Activated T-helper 1 cell treated with anti-CD3 and anti-CD28 coated beads, Interleukin-12 subunit alpha, Interleukin-12 subunit beta, Interleukin-2, Interleukin-4 antibody, amounts not matched to agents 30 ng/mL and 10 ng/mL and 1 ng/mL, durations not matched to agents 14 hours and 24 hours and 36 hours (primary cell): ENCODE results near the gene PPP6R2. TPM values are rescaled to one million over a fixed set of nuclear protein-coding genes. Genes with fewer than 3 reads are reported as not detected.
"Not testable (repeated sequence)": the region's sequence is repeated elsewhere in the genome, so short reads cannot be mapped to it uniquely, and the experiment has no call there.

Source experiments
- DNase-seq: peaks from one replicate; pipeline ENCODE4 v3.0.0; 2021; ENCODE audit warnings: low spot score
- H3K27ac Mint-ChIP-seq: one replicate; pipeline ENCODE4 v1.8.0; 2021; ENCODE audit warnings: mild to moderate bottlenecking, mixed read lengths
- H3K27me3 Mint-ChIP-seq: one replicate; pipeline ENCODE4 v1.8.0; 2022; ENCODE audit warnings: mild to moderate bottlenecking, moderate library complexity, mixed read lengths; ENCODE audit not compliant: insufficient read depth
- H3K36me3 Mint-ChIP-seq: one replicate; pipeline ENCODE4 v1.8.0; 2021; ENCODE audit warnings: low read depth, mixed read lengths
- H3K4me1 Mint-ChIP-seq: one replicate; pipeline ENCODE4 v1.8.0; 2021; ENCODE audit warnings: low read depth, mixed read lengths
- H3K4me3 Mint-ChIP-seq: one replicate; pipeline ENCODE4 v1.8.0; 2021; ENCODE audit warnings: mild to moderate bottlenecking, moderate library complexity, mixed read lengths
- H3K9me3 Mint-ChIP-seq: one replicate; pipeline ENCODE4 v1.8.0; 2021; ENCODE audit warnings: mixed read lengths
- intact Hi-C: fragments of 100-400 bp; cut with micrococcal nuclease; formaldehyde crosslinking; loops from one replicate; pipeline ENCODE4 v1.15.1; 2024
- total RNA-seq: library from RNA; stranded (reverse); gene quantifications from 2 replicates; pipeline ENCODE4 v1.2.3, GENCODE V29; 2022

PPP6R2 gene
- total RNA-seq, 1 donor from 2014 or later: 46.0 TPM

- H3K4me1 Mint-ChIP-seq: peaks cover 7% of the 10 kb centered on the region
- no peaks in the 10 kb centered on the region for H3K36me3 Mint-ChIP-seq
- peak overlapping the region; percentile 72 for H3K27ac Mint-ChIP-seq
- peak overlapping the region; percentile 86 for H3K4me3 Mint-ChIP-seq
- peaks cover 21% of the 10 kb centered on the region for H3K27me3 Mint-ChIP-seq
- intact Hi-C loops: loop anchor here (1.0 to 5.0 kb wide), 3 partner anchors 16 to 84 kb away; partner anchors contain the start of genes MAPK11 and PPP6R2
- DNase-seq: no peak
- H3K9me3 Mint-ChIP-seq: no peaks in the 10 kb centered on the region
Measured at GRCh38 chr22:50326225-50326955, 16.7 kb upstream of the PPP6R2 start.

GRCh38 chr22:50326956-50327710 lies 16.0 kb upstream of the PPP6R2 start, which contains the start of gene DENND6B:
Gene DENND6B, minus strand, starts transcription at chr22:50327012. Its CDS starts 24 bp downstream, at chr22:50326988.
- intact Hi-C loops: loop anchor here (1.0 to 5.0 kb wide), 3 partner anchors 16 to 85 kb away; partner anchors contain the start of genes MAPK11 and PPP6R2
- peaks cover 7% of the 10 kb centered on the region for H3K4me1 Mint-ChIP-seq
- peak within 1 kb of the TSS; percentile 78 for H3K27ac Mint-ChIP-seq
- no peaks in the 10 kb centered on the region for H3K9me3 Mint-ChIP-seq
- peak; percentile 68 for DNase-seq
- H3K4me3 Mint-ChIP-seq: peak within 1 kb of the TSS; percentile 86
- H3K36me3 Mint-ChIP-seq: no peaks in the 10 kb centered on the region
- H3K27me3 Mint-ChIP-seq: peaks cover 21% of the 10 kb centered on the region

- DNase-seq: no peak
- peak overlapping the region; percentile 78 for H3K27ac Mint-ChIP-seq
- H3K4me3 Mint-ChIP-seq: peak overlapping the region; percentile 82
- H3K27me3 Mint-ChIP-seq: peaks cover 24% of the 10 kb centered on the region
- intact Hi-C loops: loop anchor here (2.0 to 5.0 kb wide), 2 partner anchors 15 to 85 kb away; partner anchors contain the start of gene PPP6R2
- no peaks in the 10 kb centered on the region for H3K36me3 Mint-ChIP-seq
- no peaks in the 10 kb centered on the region for H3K9me3 Mint-ChIP-seq
- peaks cover 7% of the 10 kb centered on the region for H3K4me1 Mint-ChIP-seq
Measured at GRCh38 chr22:50327711-50328019, 15.5 kb upstream of the PPP6R2 start.

- no peak for DNase-seq
- H3K27me3 Mint-ChIP-seq: peaks cover 23% of the 10 kb centered on the region
- no peak overlapping the region for H3K4me3 Mint-ChIP-seq
- intact Hi-C loops: loop anchor here (5.0 kb wide), 1 partner anchor 87 kb away; no protein-coding TSS in a partner anchor
- H3K27ac Mint-ChIP-seq: no peak overlapping the region
- peaks cover 7% of the 10 kb centered on the region for H3K4me1 Mint-ChIP-seq
- no peaks in the 10 kb centered on the region for H3K36me3 Mint-ChIP-seq
- no peaks in the 10 kb centered on the region for H3K9me3 Mint-ChIP-seq
Measured at GRCh38 chr22:50329236-50329635, 13.9 kb upstream of the PPP6R2 start.

DNA sequence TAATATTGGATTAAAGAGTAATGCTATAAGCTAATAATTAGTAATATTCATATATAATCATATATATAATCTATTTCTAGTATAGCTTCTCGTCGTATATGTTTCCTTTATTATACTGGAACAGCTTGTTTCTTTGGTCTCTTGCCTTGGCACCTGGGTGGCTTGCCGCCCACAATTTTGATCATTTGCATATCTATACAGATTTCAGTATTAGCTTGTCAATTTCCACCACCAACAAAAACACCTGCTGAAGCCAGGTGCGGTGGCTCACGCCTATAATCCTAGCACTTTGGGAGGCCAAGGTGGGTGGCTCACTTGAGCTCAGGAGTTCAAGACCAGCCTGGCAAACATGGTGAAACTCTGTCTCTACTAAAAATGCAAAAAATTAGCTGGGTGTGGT lies 8.7 kb upstream of the PPP6R2 start:
- H3K4me1 Mint-ChIP-seq, H3K36me3 Mint-ChIP-seq, intact Hi-C loops, H3K4me3 Mint-ChIP-seq, H3K27me3 Mint-ChIP-seq, H3K27ac Mint-ChIP-seq, H3K9me3 Mint-ChIP-seq, DNase-seq: not testable (repeated sequence)

- H3K4me3 Mint-ChIP-seq: no peak overlapping the region
- H3K4me1 Mint-ChIP-seq: peaks cover 9% of the 10 kb centered on the region
- no peaks in the 10 kb centered on the region for H3K36me3 Mint-ChIP-seq
- no peaks in the 10 kb centered on the region for H3K9me3 Mint-ChIP-seq
- H3K27me3 Mint-ChIP-seq: peaks cover under 1% of the 10 kb centered on the region
- intact Hi-C loops: no loop called here
- H3K27ac Mint-ChIP-seq: no peak overlapping the region
- DNase-seq: no peak
Measured at GRCh38 chr22:50337262-50338041, 5.7 kb upstream of the PPP6R2 start.

DNA sequence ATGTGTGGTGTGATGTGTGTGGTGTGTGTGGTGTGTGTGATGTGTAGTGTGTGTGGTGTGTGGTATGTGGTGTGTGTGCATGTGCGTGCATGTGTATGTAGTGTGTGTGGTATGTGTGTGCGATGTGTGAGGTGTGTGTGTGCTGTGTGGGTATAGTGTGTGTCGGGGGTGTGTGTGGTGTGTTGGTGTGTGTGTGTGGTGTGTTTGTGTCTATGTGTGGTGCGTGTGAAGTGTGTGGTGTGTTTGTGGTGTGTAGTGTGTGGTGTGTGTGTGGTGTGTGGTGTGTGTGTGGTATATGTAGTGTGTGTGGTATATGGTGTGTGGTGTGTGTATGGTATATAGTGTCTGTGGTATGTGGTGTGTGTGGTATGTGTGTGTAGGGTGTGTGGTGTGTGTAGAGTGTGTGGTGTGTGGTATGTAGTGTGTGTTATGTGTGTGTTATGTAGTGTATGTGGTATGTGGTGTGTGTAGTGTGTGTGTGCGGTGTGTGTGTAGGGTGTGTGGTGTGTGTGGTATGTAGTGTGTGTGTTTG lies 5.0 kb upstream of the PPP6R2 start:
- Mint-ChIP-seq H3K4me3 (no peak overlapping the region), H3K27ac (no peak overlapping the region), H3K4me1 (peaks cover 11% of the 10 kb centered on the region), H3K9me3 (no peaks in the 10 kb centered on the region), H3K27me3 (peaks cover 2% of the 10 kb centered on the region), H3K36me3 (no peaks in the 10 kb centered on the region)
- intact Hi-C loops: no loop called here
- DNase-seq: no peak

- Mint-ChIP-seq H3K4me1 (peaks cover 11% of the 10 kb centered on the region), H3K36me3 (no peaks in the 10 kb centered on the region), H3K27ac (no peak overlapping the region)
Measured at GRCh38 chr22:50338860-50339462, 4.2 kb upstream of the PPP6R2 start.

DNA sequence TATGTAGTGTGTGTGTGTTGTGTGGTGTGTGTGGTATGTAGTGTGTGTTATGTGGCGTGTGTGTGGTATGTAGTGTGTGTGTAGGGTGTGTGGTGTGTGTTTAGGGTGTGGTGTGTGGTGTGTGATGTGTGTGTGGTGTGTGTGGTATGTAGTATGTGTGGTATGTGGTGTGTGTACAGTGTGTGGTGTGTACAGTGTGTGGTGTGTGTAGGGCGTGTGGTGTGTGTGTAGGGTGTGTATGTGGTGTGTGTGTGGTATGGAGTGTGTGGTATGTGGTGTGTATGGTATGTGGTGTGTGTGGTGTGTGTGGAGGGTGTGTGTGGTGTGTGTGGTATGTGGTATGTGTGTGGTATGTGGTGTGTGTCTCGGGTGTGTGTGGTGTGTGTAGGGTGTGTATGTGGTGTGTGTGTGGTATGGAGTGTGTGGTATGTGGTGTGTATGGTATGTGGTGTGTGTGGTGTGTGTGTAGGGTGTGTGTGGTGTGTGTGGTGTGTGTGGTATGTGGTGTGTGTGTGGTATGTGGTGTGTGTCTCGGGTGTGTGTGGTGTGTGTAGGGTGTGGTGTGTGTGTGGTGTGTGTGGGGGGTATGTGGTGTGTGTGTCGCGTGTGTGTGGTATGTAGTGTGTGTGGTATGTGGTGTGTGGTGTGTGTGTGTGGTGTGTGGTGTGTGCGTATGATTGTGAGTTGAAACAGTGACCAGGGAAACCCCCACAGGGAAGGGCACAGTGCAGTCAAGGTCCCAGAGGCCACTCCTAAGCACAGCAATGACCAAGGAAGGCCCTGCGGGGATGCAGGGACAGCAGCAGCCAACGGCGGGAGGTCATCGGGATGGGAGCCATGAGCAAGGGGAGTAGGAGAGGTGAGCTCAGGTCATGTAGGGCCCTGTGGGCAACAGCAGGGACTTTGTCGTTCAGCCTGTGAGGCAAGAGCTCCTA lies 2.9 kb upstream of the PPP6R2 start:
- no peaks in the 10 kb centered on the region for H3K36me3 Mint-ChIP-seq
- peaks cover 11% of the 10 kb centered on the region for H3K4me1 Mint-ChIP-seq
- no peak for DNase-seq
- no peaks in the 10 kb centered on the region for H3K9me3 Mint-ChIP-seq
- no peak overlapping the region for H3K27ac Mint-ChIP-seq
- H3K4me3 Mint-ChIP-seq: no peak overlapping the region
- intact Hi-C loops: loop anchor here (5.0 kb wide), 1 partner anchor 148 kb away; no protein-coding TSS in a partner anchor
- H3K27me3 Mint-ChIP-seq: peaks cover 2% of the 10 kb centered on the region

More at GRCh38 chr22:50338860-50339462, 4.2 kb upstream of the PPP6R2 start:
- no peak for DNase-seq
- H3K4me3 Mint-ChIP-seq: no peak overlapping the region
- no peaks in the 10 kb centered on the region for H3K9me3 Mint-ChIP-seq
- H3K27me3 Mint-ChIP-seq: peaks cover 2% of the 10 kb centered on the region
- intact Hi-C loops: no loop called here

DNA sequence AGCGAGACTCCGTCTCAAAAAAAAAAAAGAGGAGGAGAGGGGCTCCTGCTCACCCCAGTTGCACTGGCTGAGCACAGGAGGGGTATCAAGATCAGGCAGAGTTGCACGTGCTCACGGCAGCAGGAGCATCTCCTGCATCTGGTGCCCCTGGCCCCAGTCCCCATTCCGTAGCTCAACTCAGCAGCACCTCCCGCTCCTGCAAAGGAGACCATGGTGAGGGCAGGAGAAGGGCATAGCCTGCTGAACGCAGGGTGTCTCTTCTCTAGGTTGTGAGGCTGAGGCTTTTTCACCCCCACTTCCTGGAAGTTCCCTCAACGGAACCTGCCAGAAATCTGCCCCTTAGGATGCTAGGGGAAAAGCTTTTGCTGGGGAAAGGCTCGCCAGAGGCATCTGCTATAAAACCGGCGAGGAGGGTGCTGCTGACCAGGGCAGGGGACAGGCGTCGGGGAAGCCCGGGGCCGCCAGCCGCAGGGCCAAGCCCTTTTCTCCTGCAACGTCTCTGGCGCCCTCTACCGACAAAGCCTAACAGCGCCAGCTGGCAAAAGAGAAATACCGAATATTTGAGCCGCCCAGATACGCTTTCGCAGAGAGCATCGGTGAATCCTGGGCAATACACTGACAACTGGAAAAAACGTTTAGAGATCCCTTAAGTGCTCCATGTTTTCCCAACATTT lies 1.0 kb upstream of the PPP6R2 start:
- Mint-ChIP-seq H3K4me3 (peak overlapping the region; percentile 83), H3K27ac (peak overlapping the region; percentile 78), H3K36me3 (no peaks in the 10 kb centered on the region), H3K9me3 (no peaks in the 10 kb centered on the region), H3K27me3 (peaks cover 2% of the 10 kb centered on the region), H3K4me1 (peaks cover 11% of the 10 kb centered on the region)
- intact Hi-C loops: loop anchor here (1.0 to 5.0 kb wide), 10 partner anchors 15 to 286 kb away; partner anchors contain the start of genes ARSA, DENND6B, MAPK11 and NCAPH2
- DNase-seq: peak; percentile 80

- Mint-ChIP-seq H3K27me3 (peaks cover 2% of the 10 kb centered on the region), H3K36me3 (no peaks in the 10 kb centered on the region), H3K27ac (no peak overlapping the region), H3K4me1 (peaks cover 11% of the 10 kb centered on the region), H3K9me3 (no peaks in the 10 kb centered on the region), H3K4me3 (peak overlapping the region; percentile 56)
- DNase-seq: no peak
- intact Hi-C loops: loop anchor here (2.0 to 5.0 kb wide), 5 partner anchors 17 to 277 kb away; partner anchors contain the start of genes DENND6B, NCAPH2 and SBF1
Measured at GRCh38 chr22:50343541-50343935, 411 bp downstream of the PPP6R2 start.
